NCI-H187 treated with DMSO at 0.1 percent for 48 hours (cell line): Measurements from ENCODE around the gene ABLIM2.

Experiments used
- DNase-seq: peaks from one replicate; lab custom pipeline; 2025; lab: John Stamatoyannopoulos, UW

ABLIM2 gene

DNA sequence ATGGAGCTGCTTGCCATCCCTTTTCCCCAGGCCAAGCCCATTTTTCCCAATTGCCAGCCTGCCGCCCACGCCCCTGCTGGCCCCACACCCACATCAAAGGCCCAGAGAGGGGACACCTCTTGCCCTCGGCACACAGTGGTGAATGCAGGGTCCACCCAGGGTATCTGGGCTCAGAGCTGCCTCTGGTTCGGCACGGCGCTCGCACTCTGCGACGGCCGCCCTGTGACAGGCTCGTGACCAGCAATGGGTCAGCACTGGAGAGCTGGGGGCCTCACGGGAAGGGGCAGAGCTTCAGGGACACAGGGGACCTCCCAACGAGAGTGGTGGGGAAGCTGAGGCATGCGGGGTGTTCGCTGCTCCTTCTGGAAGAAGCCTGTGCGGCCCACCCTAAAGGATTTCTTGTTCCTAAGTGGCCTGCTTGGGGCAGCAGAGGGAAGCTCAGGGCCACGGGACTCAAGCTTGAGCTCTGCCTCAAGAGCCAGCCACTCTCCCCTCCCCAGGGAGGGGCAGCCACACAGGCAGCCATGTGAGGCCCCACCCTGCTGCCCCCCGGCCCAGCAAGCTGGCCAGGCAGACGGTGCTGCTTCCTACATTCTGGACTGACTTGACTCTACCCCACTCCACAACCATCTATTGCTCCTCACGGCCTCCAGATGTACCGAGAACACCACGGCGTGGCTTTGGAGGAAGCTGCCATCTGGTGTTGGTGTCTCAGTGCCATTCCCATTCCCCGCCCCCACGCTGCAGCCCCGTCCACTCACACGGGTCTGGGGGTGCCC lies 73.7 kb downstream of the ABLIM2 start:
- no peak for DNase-seq

DNA sequence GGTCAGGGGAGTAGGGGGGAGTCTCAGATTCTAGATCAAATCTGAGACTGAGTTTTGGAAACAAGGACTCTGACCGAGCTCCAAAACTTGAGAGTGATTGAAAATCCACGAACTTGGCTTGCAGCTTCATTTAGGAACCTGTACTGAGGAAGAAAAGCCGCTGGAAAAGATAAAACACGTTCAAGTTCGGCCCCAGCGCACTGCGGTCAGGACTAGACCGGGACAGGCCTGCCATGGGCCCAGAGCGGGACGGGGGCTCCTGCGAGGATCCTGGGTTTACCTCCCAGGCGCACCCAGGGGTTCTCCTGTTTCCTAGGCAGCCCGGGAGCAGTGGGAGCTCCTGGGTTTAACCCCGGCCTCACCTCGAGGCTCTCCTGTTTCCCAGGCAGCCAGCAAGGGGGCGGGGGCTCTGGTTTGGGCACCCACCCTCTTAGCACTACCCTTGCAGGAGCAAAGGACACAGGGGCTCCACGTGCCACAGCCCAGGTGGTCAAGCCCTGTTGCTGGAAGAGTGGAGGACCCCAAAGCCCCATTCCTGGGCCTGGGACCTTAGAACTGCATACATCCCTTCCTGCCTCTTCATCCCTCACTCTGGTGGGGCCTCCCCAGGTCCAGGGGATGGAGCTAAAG lies 74.5 kb downstream of the ABLIM2 start:
- DNase-seq, result no peak

DNA sequence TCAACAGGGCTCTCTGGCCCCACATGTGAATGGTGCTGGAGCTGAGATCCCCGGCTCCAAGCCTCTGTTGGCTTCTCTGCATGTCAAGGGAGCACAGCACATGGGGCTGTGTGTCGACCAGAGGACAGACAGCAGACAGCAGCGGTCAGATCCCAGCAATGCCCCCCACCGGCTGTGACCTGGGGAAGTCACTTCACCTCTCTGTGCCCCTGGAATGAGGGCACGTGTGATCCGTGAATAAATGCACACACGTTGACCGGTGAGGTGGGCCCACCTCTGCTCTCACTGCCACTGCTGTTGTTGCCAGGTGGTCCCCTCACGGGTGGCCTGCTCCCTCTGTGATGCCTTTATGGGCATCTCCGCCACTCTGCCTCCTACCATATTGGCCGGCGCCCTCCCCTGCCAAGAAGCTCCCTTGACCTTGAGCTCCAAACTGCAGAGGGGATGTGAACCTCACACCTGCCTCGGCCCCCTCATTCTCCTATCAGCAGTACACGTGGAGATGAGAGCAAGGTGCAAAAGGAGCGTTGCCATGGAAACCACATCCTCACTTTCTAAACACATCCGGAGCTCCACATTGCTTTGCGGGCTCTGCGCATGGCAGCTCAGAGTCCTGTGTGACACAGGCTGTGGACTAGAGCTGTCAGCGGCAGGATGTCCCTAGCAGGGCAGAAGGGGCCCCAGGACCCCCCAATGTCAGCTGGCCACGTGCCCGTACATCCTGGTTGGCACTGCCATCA lies 75.4 kb downstream of the ABLIM2 start:
- no peak for DNase-seq

DNA sequence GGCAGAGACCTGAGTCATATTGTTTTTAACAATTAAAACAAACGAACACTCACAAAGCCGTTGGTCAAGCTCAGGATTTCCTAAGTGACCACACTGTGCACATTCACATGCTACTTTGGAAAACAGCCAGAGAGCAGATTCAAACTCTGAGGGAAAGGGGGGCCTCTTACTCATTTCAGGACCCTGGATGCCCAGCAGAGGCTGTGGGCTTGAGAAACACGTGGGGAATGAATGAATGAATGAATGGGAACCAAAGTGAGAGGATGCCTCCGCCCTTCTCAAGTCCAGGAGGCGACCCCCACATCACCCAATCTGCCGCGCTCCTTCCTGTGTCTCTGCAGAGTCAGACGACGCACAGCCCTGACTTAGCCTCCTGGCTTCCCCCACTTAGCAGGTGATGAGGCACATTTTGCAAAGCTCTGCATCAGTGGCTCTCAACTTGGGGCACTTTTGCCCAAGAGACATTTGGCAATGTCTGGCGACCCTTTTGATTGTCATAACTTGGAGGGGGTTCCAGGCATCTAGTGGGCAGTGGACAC lies 76.0 kb downstream of the ABLIM2 start:
- DNase-seq, result no peak

DNA sequence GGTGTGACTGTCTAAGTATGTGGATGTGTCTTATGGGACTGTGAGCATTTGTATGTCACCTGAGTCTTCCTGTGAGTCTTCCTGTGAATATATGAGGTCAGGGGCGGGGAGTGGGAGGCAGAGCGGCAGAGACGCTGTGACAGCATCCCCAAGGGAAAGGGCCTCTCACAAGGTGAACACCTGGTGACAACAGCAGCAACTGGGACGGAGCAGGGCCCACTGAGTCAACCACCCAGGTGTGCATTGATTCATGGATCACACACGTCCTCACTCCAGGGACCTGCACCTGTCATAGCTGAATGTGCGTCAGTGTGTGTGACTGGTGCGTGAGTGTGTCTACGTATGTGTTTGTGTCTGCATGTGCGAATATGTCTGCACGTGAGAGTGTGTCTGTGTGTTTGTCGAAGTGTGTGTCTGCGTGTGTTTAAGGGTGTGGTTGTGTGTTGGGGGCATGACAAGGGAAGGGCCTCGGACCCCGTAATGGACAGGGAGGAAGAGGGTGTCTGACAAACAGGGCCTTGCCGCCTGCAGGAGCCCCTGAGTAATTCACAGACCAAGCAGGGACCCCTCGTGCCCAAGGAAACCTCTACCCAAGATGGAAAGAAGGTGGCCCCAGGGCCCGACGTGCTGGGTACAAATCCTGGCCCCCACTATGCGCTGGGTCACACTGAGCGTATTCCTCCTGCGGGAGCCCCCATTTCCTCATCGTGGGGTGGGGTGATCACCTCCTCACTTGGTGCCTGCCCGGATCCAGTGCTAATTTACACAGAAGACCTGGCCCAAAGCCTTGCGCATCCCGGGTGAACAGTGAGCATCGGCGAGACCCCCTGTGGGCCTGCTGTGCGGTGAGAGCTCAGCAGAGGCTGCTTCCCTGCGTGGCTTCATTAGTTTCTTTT lies 76.7 kb downstream of the ABLIM2 start:
- DNase-seq, result no peak

DNA sequence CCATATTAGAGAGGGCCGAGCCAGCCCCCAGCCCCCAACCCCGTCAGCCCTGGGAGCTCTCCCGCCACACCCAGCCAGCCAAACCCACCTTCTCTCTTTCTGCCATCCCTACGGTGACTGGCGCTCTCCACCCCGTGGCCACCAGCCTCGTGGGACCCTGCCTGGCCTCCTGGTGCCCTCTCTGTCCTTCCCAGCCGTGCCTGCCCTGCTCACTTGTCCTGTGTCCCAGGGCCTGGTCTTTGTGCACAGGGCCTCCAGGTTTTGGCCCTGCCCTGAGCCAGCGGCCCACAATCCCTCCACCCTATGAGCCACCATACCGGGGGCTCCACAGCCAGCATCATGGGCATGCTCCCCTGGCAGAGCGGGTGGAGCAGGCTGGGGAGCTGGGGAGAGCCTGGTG lies 77.4 kb downstream of the ABLIM2 start:
- DNase-seq, result no peak

DNA sequence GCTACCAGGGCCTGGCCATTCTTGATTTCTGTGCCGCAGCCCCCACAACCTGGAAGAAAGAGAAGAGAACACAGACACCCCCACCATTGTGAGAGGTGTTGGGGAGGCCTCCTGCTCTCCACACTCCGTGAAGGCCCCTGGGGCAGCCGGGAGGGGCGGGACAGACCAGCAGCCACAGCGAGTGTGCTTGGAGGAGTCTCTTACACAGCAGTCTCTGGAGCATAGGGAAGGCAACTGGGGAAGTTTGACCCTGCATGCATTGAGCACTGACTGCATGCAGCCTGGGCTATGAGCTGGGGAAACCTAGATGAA lies 77.9 kb downstream of the ABLIM2 start:
- no peak for DNase-seq

DNA sequence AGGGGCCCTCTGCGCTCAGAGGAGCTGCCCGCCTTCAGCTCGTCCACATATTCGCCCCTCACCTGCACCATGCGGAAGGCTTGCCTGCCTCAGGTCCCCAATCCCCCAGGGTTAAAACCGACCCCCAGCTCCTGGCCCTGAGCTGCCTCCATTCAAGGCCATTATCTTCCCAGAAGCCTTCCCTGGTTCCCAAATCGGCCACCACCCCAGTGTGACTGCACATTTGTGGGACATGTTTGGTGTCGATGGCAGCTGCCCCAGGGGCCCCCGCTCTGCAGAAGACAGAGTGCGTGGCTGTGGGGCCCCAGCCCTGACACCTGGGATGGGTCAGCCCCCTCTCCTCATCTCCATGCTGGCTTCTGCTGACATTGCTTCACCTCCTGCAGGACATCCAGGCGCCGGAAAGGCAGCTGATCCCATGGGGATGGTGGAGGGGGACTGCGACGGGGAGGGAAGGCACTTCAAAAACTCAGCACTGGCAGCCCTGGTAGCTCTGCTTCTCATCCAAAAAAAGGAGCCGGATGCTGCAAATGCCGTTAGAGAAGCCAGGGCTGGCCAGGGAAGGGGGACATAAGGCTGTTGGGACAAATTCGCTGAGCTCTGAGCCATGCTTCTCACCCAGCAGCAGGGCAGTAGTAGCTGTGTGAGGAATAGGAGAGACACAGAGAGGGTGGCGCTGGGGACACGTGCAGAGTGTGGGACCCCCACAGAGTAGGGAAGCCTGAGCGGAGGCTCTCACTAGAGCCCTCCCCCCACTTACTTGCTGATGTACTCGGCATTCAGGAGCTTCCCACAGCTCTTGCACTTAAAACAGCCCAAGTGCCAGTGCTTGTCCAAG lies 78.5 kb downstream of the ABLIM2 start:
- no peak for DNase-seq

DNA sequence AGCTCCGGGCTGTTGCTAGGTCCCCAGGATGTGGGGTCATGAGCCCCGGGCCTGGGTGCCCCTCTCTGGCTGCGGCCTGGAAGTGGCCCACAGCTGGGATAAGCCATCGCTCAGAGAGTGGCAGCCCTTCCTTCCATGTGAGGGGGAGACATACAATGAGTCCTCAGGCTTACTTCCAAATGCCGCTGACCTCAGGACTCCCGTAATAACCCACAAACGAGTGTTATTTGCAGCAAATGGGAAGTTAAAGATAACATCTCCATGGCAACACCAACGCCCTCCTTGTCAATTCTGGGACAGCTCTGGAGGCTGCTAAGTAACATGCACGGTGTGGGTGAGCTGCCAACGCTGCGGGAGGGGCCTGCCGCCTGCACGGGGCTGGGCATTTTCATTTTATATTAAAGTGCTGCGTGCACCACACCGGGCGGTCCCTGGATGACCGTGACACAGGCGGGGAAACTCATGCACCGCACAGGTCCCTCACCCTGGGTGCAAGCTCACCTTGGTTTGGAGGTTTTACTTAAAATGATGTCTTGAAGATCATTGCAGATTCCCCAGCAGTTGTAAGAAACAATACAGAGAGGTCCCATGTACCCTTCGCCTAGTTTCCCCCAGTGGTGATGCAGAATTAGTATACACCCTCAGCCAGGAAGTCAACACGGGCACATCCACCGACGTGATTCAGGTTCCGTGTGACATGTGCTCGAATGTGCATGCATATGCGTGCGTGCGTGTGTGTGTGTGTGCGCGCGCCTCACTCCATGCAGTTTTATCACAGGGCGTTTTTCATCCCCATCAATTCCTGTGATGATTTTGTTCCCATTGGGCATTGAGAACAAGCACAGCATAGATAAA lies 79.4 kb downstream of the ABLIM2 start:
- no peak for DNase-seq

DNA sequence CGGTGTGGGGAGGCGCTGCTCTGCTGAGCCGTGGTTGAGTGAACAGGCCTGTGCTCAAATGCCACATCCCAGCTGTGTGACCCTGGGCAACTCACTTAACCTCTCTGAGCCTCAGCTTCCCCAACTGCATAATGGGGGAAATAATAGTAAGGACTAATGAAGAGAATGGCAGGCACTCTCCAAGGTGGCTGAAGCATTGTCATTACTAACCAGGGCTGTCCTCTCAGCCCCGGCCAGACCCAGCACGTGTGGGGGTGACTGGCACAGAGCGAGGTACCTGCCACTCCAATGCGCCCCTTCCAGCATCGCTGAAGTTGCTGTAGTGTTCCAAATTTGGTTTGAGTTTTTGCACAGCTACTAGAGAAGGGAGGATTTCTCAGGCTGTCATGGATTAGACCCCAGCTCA lies 80.0 kb downstream of the ABLIM2 start:
- no peak for DNase-seq

DNA sequence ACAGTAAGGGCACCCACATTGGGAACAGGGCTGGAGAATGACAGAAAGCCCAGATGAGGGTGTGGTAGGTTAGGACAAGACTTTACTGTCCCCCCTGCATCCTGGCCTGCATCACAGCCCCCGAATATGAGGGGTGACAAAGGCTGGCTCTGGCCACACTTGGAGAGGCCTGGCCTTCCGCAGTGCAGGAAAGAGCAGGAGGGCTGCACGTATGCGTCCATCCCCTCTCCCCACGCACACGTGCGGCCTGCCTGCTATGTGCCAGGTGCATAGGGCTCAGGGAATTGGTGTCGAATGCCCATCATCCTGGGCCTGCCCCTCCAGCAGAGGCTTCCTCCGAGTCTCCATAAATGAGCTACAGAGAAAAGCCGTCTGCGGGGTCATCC lies 80.5 kb downstream of the ABLIM2 start:
- DNase-seq, result no peak

DNA sequence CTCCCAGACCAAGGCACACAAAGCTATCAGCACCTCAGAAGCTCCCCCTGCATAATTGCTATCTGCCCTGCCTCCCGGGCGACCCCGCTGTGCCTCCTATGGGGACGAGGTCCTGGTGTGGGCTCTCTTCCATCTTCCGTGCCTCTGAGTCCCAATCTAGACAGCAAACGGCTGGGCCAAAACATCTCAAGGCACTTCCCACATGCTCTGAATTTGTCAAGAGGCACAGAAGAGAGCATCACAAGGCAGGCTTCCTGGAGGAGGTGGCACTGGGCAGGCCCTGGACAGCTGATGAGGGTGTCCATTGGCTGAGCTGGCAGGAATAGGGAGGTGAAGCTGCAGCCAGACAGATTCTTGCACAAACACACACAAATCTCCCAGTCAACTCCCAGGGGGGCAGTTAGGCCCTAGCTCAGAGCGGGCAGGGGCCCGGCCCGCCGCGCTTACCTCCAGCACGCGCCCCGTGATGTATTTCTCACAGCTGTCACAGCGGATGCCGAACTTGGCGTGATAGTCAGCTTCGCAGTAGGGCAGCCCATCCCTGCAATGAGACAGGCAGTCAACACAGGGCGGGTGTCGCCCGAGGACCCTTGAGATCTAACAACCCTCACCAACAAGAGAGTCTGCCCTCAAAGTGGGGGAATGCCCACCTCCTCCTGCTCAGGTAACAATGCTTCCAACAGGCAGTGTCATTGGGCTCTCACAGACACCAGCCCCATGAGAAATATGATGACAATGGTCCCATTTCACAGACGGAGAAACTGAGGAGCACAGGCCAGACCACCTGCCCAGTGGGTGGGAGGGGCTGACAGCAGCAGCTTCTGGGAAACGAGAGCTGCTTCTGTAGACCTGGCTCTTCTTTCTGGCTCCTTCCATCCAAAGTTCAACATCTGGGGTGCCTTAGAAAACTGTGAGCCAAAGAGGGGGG lies 81.2 kb downstream of the ABLIM2 start:
- no peak for DNase-seq

DNA sequence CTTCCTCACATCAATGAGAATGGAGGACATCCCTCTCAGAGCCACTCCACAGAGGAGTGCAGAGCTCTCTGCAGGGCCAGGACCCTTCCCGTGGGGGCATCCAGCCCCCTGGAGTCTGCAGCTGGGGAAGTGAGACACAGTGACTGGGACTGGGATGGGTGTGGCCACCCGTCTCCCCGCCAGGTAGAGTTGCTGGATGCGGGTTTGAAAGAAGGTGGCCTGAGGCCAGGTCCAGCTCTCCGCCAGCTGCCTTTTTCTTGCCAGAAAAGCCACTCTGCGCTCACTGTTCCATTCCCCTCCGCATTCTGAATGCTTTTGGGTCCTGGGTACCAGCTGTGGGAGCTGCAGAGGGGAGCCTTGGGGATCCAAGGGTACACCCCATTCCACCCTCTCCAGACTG lies 82.6 kb downstream of the ABLIM2 start:
- DNase-seq, result no peak

DNA sequence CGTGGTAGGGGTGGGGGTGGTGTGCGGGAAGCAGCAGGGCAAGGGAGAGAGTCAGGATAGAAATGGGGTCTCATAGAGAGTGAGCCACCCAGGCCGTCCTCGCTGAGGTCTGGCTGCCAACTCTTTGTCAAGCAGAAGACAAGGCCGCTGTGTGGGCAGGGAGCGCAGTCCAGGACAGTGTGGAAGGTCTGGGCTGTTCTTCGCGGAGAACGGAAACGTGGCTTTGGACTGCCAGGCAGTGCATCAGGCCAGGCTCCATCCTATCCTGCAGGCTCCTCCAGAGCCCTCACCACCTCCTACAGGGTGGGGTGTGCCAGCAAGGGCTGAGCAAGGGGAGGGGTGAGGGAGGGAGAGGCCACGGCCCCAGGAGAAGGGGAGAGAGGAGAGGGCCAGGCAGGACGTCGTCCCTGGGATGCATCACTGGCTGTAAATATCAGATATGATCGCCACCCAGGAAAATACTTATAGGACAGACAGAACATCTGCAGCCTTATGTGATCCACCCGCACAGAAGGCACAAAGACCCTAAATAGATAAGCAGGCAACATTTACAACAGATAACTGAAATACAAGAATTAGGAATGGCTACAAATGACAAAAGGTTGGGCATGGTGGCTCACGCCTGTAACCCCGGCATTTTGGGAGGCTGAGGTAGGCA lies 85.3 kb downstream of the ABLIM2 start:
- DNase-seq, result no peak

DNA sequence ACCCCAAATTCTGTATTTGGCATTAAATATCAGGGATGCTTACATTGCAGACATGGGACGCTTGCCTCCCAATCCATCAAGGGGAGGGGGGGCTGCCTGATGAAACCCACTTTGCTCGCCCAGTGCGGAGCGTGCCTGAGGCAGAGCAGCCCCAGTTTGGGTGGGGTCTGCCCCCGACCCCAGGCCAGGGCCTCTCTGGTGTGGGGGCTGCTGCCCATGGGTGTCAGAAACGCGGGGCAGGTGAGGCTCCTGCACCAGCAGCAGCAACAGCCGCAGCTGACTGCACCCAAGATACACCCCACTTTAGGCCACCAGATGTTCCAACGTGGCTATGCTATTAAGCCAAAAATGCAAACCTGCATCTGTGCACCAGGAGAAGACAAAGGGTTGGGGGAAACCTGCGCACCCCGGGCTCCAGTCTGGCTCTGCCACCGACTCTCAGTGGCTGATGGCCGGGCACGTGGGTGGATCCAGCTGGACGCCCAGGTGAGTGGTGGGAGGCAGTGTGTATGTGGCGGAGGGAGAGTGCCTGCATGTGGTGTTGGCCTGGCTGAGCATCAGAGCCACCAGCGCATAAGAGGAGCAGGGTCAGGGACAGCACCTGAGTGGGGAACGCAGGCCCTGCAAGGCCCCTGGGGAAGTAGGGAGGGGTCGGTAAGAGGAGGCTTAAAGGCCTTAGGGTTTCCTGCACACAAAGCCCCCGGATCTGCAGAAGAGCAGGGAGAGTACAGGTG lies 86.2 kb downstream of the ABLIM2 start:
- no peak for DNase-seq

DNA sequence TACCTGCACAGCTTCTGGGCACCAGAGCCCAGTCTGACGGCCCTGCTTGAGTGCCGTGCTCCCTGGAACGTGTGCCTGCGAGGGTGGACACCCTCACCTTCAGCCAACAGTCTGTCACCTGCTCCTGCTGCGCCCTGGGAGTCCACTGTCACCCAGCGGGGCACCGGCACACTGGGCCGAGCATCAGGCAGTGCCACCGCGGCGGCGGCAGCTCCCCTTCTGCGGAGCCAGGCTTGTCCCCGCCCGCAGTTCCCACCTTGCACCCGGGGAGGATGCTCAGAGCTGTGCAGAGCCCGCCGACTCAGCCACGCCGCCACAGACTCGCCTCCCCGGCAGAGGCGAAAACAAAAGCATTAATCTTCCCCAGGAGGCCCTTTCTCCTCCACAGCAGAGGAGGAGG lies 86.8 kb downstream of the ABLIM2 start:
- DNase-seq, result no peak

DNA sequence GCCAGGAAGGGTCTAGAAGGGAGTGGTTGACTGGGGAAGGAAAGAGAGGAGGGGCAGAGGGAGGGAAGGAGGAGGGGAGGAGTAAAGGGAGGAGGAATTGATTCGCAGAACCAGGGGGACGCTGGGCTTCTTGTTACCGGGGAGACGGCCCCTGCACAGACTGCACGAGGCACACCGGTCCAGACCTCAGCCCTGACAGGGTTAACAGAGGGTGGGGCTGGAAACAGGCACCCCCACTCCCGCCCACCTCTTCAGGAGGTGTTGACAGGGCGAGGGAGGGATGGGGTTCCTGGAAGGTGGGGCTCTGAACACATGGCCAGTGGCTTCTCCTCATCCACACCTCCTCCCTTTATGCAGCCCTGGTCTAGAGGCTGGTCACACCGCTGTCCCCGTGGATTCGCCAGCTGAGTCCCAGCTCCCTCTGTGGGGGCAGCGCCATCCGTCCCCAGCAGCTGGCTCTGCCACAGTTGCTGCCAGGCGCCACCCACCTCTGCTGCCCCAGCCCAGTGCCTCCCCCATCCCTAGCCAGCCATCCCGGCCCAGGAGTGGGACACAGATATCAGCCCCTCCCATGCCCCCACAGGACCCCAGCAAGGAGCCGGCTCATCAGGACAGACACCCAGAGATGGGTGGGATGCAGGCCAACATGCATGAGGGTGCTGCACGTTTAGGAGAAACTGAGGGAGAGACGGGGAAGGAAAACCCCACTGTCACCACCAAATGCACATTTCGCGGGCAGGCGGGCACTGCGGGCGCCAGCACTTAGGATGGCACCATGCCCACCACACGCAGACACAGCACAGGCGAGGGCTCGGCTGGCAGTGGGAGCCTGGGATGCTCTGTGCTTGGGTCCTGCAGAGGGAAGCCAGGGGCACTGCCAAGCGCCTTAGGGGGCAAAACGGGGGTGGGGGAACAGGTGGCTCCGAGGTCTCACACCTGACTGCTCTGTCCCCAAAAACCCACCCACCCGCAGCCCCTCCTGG lies 87.6 kb downstream of the ABLIM2 start:
- DNase-seq, result no peak
